Measurements from ENCODE around the gene C2CD4A.

DNA sequence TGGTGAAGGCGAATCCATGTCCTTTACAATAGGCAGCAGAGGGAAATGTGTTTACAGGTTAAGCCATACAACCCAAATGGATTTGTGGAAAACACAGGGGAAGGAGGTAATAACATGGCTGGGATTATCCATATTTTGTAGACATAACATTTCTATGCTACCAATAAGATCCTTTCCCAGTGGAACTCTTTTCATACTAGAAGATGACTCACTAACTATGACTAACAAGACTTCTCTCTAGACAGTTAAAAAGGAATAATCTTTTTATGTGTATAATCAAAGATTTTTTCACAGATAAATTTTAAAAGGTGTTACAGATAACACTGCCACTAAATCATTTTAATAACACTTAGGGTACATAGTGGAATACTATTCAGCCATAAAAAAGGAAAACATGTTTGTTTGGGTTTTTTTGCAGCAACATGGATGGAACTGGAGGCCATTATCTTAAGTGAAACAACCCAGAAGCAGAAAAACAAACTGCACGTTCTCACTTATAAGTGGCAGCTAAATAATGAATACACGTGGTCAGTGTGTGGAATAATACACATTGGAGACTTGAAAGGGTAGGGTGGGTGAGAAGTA lies 46.1 kb upstream of the C2CD4A start:
- TF ChIP-seq, protein P1, sequence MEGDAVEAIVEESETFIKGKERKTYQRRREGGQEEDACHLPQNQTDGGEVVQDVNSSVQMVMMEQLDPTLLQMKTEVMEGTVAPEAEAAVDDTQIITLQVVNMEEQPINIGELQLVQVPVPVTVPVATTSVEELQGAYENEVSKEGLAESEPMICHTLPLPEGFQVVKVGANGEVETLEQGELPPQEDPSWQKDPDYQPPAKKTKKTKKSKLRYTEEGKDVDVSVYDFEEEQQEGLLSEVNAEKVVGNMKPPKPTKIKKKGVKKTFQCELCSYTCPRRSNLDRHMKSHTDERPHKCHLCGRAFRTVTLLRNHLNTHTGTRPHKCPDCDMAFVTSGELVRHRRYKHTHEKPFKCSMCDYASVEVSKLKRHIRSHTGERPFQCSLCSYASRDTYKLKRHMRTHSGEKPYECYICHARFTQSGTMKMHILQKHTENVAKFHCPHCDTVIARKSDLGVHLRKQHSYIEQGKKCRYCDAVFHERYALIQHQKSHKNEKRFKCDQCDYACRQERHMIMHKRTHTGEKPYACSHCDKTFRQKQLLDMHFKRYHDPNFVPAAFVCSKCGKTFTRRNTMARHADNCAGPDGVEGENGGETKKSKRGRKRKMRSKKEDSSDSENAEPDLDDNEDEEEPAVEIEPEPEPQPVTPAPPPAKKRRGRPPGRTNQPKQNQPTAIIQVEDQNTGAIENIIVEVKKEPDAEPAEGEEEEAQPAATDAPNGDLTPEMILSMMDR (IDR thresholded peaks at IDR 0.05): no peak
- no peak for TF ChIP-seq EP300 (IDR thresholded peaks at IDR 0.05)
- TF ChIP-seq POLR2AphosphoS5 (IDR thresholded peaks at IDR 0.05): no peak
- no peak for TF ChIP-seq POLR2A (IDR thresholded peaks at IDR 0.05)
